Ascending aorta (tissue), 2 donors: Measurements from ENCODE around the gene MFSD11. TPM values are rescaled to one million over a fixed set of nuclear protein-coding genes. Genes with fewer than 3 reads are reported as not detected.

Experiments used
- DNase-seq, 2 donors: peaks; one replicate each; pipeline ENCODE4 v3.0.0-alpha.2; 2019; ENCODE audit warnings: low spot score in 2 of 2
- H3K27ac ChIP-seq, 2 donors: fragments of 200-600 bp; sonication (generic); one replicate each; pipeline ENCODE4 v1.5.1; 2016 to 2017; ENCODE audit warnings: mild to moderate bottlenecking in 1 of 2
- H3K27me3 ChIP-seq: fragments of 200-600 bp; sonication (generic); one replicate; pipeline ENCODE4 v1.5.1; 2017
- H3K36me3 ChIP-seq, 2 donors: fragments of 200-600 bp; sonication (generic); one replicate each; pipeline ENCODE4 v1.5.1; 2016
- H3K4me1 ChIP-seq, 2 donors: fragments of 200-600 bp; sonication (generic); one replicate each; pipeline ENCODE4 v1.5.1; 2016 to 2017; ENCODE audit warnings: mild to moderate bottlenecking in 1 of 2
- H3K4me3 ChIP-seq, 2 donors: fragments of 200-600 bp; sonication (generic); one replicate each; pipeline ENCODE4 v1.5.1; 2016 to 2017; ENCODE audit warnings: mild to moderate bottlenecking in 1 of 2
- H3K9me3 ChIP-seq, 2 donors: fragments of 200-600 bp; sonication (generic); one replicate each; pipeline ENCODE4 v1.5.1; 2016
- CTCF ChIP-seq, 3 experiments: fragments of 200-600 bp in 2 of 3; fragments of 450-650 bp in 1 of 3; sonication (generic) in 2 of 3; IDR thresholded peaks; one replicate each; pipeline ENCODE4 v1.5.1; 2016 to 2019; ENCODE audit warnings: antibody characterized with exemption in 3 of 3, mild to moderate bottlenecking in 1 of 3, moderate library complexity in 1 of 3
- intact Hi-C: fragments of 100-400 bp; cut with DNase I; formaldehyde crosslinking; loops from one replicate; pipeline ENCODE4 v1.15.1; 2023
- total RNA-seq: library from RNA; depleted of rRNA; stranded (reverse); fragments of >200 nt; gene quantifications from one replicate; pipeline ENCODE4 v1.1.0, GENCODE V29; 2016

Gene MFSD11
- total RNA-seq, 1 donor from 2014 or later: 13.4 TPM

GRCh38 chr17:76723812-76724211 lies 14.1 kb upstream of the MFSD11 start:
- Histone ChIP-seq H3K27me3 (no peaks in the 10 kb centered on the region), H3K36me3 (peaks cover 60% of the 10 kb centered on the region in 2 donors), H3K27ac (no peak overlapping the region), H3K4me1 (peaks cover 24 to 33% of the 10 kb centered on the region in 2 donors), H3K9me3 (no peaks in the 10 kb centered on the region), H3K4me3 (peak overlapping the region in 1 of 2 donors; percentile 100)
- no peak for DNase-seq
- intact Hi-C loops: no loop called here
- TF ChIP-seq CTCF (IDR thresholded peaks at IDR 0.05): no peak

GRCh38 chr17:76725580-76726230 lies 12.2 kb upstream of the MFSD11 start:
- Histone ChIP-seq H3K27me3 (no peaks in the 10 kb centered on the region), H3K9me3 (no peaks in the 10 kb centered on the region), H3K4me3 (peak overlapping the region; percentile 93 to 100), H3K27ac (peak overlapping the region; percentile 96 to 98), H3K4me1 (peaks cover 24 to 33% of the 10 kb centered on the region in 2 donors), H3K36me3 (peaks cover 41 to 52% of the 10 kb centered on the region in 2 donors)
- peak; percentile 60 to 89 for DNase-seq
- intact Hi-C loops: loop anchor here (1.0 to 5.0 kb wide), 4 partner anchors 12 to 54 kb away; partner anchors contain the start of gene SRSF2
- TF ChIP-seq CTCF (IDR thresholded peaks at IDR 0.05): no peak

GRCh38 chr17:76726231-76726775 lies 11.6 kb upstream of the MFSD11 start, which contains the start of gene JMJD6:
JMJD6 (minus strand) TSS chr17:76726606; CDS start chr17:76726475, 131 bp downstream.
- intact Hi-C loops: loop anchor here (1.0 to 5.0 kb wide), 4 partner anchors 11 to 55 kb away; partner anchors contain the start of gene SRSF2
- H3K4me1 ChIP-seq: peaks cover 24 to 33% of the 10 kb centered on the region in 2 donors
- H3K9me3 ChIP-seq: no peaks in the 10 kb centered on the region

GRCh38 chr17:76726776-76727718 lies 10.9 kb upstream of the MFSD11 start, which contains the start of gene METTL23:
METTL23 (plus strand) TSS chr17:76726839; CDS start chr17:76729711, 2,872 bp downstream.
- peaks cover 38 to 50% of the 10 kb centered on the region in 2 donors for H3K36me3 ChIP-seq

More at GRCh38 chr17:76726231-76726775, 11.6 kb upstream of the MFSD11 start, which contains the start of gene JMJD6:
- no peak for TF ChIP-seq CTCF (IDR thresholded peaks at IDR 0.05)
- peak within 1 kb of the TSS; percentile 96 to 98 for H3K27ac ChIP-seq
- DNase-seq: peak; percentile 91 to 98
- H3K36me3 ChIP-seq: peaks cover 39 to 50% of the 10 kb centered on the region in 2 donors
- no peaks in the 10 kb centered on the region for H3K27me3 ChIP-seq
- peak within 1 kb of the TSS; percentile 93 to 100 for H3K4me3 ChIP-seq

More at GRCh38 chr17:76726776-76727718, 10.9 kb upstream of the MFSD11 start, which contains the start of gene METTL23:
- no peaks in the 10 kb centered on the region for H3K9me3 ChIP-seq
- peaks cover 24 to 35% of the 10 kb centered on the region in 2 donors for H3K4me1 ChIP-seq
- TF ChIP-seq CTCF (IDR thresholded peaks at IDR 0.05): peak; percentile 68 to 84 (median 75)
- no peaks in the 10 kb centered on the region for H3K27me3 ChIP-seq
- peak within 1 kb of the TSS; percentile 93 to 100 for H3K4me3 ChIP-seq
- peak in 1 of 2 donors; percentile 89 for DNase-seq
- intact Hi-C loops: loop anchor here (1.0 to 5.0 kb wide), 4 partner anchors 10 to 56 kb away; partner anchors contain the start of gene SRSF2
- H3K27ac ChIP-seq: peak within 1 kb of the TSS; percentile 96 to 98
